Neutrophil (primary cell): ENCODE results near the gene CRMP1.

ENCODE experiments used
- H3K27ac ChIP-seq: fragments of 200-600 bp; sonication (generic); 2 replicates; pipeline ENCODE4 v1.5.1; 2016; ENCODE audit warnings: mild to moderate bottlenecking, moderate library complexity
- H3K27me3 ChIP-seq: fragments of 200-600 bp; sonication (generic); 2 replicates; pipeline ENCODE4 v1.6.0; 2016; ENCODE audit warnings: mild to moderate bottlenecking
- H3K36me3 ChIP-seq: fragments of 200-600 bp; sonication (generic); 2 replicates; pipeline ENCODE4 v1.5.1; 2017
- H3K4me1 ChIP-seq, 2 experiments: fragments of 200-600 bp in 1 of 2; sonication (generic) in 1 of 2; 1 replicate in 1 of 2; 2 replicates in 1 of 2; pipeline versions ENCODE4 v1.5.1 to v1.6.1; 2013 to 2016; ENCODE audit warnings: low read depth in 1 of 2, low read length in 1 of 2, mild to moderate bottlenecking in 1 of 2, moderate library complexity in 1 of 2; ENCODE audit not compliant: control insufficient read depth in 1 of 2, insufficient read depth in 1 of 2
- H3K4me3 ChIP-seq, 2 experiments: fragments of 200-600 bp in 1 of 2; sonication (generic) in 1 of 2; 1 replicate in 1 of 2; 2 replicates in 1 of 2; pipeline ENCODE4 v1.5.1; 2013 to 2016; ENCODE audit warnings: low read depth in 1 of 2, low read length in 1 of 2, mild to moderate bottlenecking in 1 of 2, moderate library complexity in 1 of 2
- H3K9me3 ChIP-seq: fragments of 200-600 bp; sonication (generic); 2 replicates; pipeline ENCODE4 v1.5.1; 2016
- CTCF ChIP-seq: fragments of 200-600 bp; sonication (generic); IDR thresholded peaks from 2 replicates; pipeline ENCODE4 v1.5.1; 2016; ENCODE audit warnings: antibody characterized with exemption

The CRMP1 gene

GRCh38 chr4:5851637-5852301, 41.1 kb downstream of the CRMP1 start:
- no peaks in the 10 kb centered on the region for H3K27me3 ChIP-seq
- H3K4me3 ChIP-seq, result no peak overlapping the region
- H3K27ac ChIP-seq, result no peak overlapping the region
- no peak for TF ChIP-seq CTCF
- H3K4me1 ChIP-seq, result no peaks in the 10 kb centered on the region
- H3K9me3 ChIP-seq, result no peaks in the 10 kb centered on the region
- no peaks in the 10 kb centered on the region for H3K36me3 ChIP-seq

- no peaks in the 10 kb centered on the region for H3K36me3 ChIP-seq
- H3K27ac ChIP-seq, result no peak overlapping the region
- H3K4me3 ChIP-seq, result no peak overlapping the region
- H3K27me3 ChIP-seq, result peaks cover 10% of the 10 kb centered on the region
- H3K9me3 ChIP-seq, result no peaks in the 10 kb centered on the region
- no peak for TF ChIP-seq CTCF
- H3K4me1 ChIP-seq, result no peaks in the 10 kb centered on the region
Measured at GRCh38 chr4:5845035-5845905, 47.6 kb downstream of the CRMP1 start.

GRCh38 chr4:5843573-5844530, 49.0 kb downstream of the CRMP1 start:
- peaks cover 10% of the 10 kb centered on the region for H3K27me3 ChIP-seq
- H3K27ac ChIP-seq, result no peak overlapping the region
- H3K4me1 ChIP-seq, result no peaks in the 10 kb centered on the region
- no peak overlapping the region for H3K4me3 ChIP-seq
- H3K9me3 ChIP-seq, result no peaks in the 10 kb centered on the region
- no peaks in the 10 kb centered on the region for H3K36me3 ChIP-seq
- TF ChIP-seq CTCF, result no peak

GRCh38 chr4:5842456-5842855, 50.4 kb downstream of the CRMP1 start:
- TF ChIP-seq CTCF, result no peak
- H3K4me1 ChIP-seq, result no peaks in the 10 kb centered on the region
- peaks cover 10% of the 10 kb centered on the region for H3K27me3 ChIP-seq
- H3K36me3 ChIP-seq, result no peaks in the 10 kb centered on the region
- H3K27ac ChIP-seq, result no peak overlapping the region
- H3K9me3 ChIP-seq, result no peaks in the 10 kb centered on the region
- H3K4me3 ChIP-seq, result no peak overlapping the region
